HCT116 (cell line): ENCODE results near the gene DBN1.

Experiments used
- EZH2phosphoT487 ChIP-seq: fragments of 200-600 bp; IDR thresholded peaks from 2 replicates; pipeline ENCODE4 v1.6.1; 2018; ENCODE audit warnings: antibody characterized with exemption, borderline replicate concordance
- POLR2A ChIP-seq: IDR thresholded peaks from 2 replicates; pipeline ENCODE4 v1.7.0; 2011; ENCODE audit warnings: borderline replicate concordance; ENCODE audit not compliant: insufficient read depth, insufficient read length; ENCODE audit errors: extremely low read depth
- TF ChIP-seq, protein P1 (sequence below), 3 experiments: fragments of 200-600 bp in 1 of 3; sonication (generic) in 1 of 3; IDR thresholded peaks in 2 of 3; conservative IDR thresholded peaks in 1 of 3; 2 replicates each; pipeline ENCODE4 v1.5.1; 2012 to 2017; ENCODE audit warnings: low read depth in 2 of 3, low read length in 2 of 3, antibody characterized with exemption in 1 of 3, borderline replicate concordance in 1 of 3, control low read depth in 1 of 3, mild to moderate bottlenecking in 1 of 3, mixed read lengths in 1 of 3, mixed run types in 1 of 3, moderate library complexity in 1 of 3; ENCODE audit not compliant: insufficient read depth in 1 of 3

DNA sequence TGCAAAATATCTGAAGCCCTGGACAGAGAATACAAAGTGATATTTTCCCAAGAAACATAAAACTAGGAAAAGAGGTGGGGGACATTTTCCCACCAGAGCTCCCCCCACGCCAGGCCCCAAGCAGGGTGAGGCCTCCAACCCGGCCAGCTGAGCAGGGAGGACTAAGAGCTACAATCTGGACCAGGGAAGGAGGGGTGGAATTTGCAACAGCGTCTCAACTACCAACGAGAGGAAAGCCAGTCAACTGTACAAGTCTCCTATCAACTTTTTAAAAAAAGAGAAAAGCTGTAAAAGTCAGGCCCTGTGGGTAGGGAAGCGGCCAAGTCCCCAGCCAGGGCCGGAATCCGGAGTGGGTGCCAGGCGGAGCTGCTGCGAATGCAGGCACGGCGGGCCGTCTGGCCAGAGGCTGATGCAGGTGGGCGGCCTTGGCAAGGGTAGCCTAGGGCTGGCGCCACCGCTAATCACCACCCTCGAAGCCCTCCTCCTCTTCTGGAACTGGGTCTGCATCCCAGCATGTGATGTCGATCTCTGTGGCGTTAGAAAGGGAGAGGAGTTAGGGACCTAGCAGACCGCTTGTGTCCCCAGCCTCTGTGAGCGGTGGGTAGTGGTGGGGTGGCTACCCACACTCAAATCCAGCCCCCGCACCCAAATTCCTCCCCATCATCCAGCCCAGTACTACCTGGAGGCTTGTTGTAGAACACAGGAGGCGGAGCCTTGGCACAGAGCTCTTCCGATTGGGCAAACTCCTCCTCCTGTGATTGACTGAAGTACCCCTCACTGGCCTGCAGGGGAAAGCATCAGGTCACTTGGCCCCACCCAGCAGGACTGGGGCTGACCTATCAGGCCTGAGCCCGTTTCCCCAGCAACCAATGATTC lies 16.2 kb downstream of the DBN1 start:
- TF ChIP-seq EZH2phosphoT487 (no peak), POLR2A (no peak)
- TF ChIP-seq, protein P1, sequence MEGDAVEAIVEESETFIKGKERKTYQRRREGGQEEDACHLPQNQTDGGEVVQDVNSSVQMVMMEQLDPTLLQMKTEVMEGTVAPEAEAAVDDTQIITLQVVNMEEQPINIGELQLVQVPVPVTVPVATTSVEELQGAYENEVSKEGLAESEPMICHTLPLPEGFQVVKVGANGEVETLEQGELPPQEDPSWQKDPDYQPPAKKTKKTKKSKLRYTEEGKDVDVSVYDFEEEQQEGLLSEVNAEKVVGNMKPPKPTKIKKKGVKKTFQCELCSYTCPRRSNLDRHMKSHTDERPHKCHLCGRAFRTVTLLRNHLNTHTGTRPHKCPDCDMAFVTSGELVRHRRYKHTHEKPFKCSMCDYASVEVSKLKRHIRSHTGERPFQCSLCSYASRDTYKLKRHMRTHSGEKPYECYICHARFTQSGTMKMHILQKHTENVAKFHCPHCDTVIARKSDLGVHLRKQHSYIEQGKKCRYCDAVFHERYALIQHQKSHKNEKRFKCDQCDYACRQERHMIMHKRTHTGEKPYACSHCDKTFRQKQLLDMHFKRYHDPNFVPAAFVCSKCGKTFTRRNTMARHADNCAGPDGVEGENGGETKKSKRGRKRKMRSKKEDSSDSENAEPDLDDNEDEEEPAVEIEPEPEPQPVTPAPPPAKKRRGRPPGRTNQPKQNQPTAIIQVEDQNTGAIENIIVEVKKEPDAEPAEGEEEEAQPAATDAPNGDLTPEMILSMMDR (IDR thresholded peaks at IDR 0.05 in 2 of 3, conservative IDR thresholded peaks at IDR 0.05 in 1 of 3; ENCODE audit: borderline replicate concordance in 1 of 3, insufficient read depth in 1 of 3, low read depth in 2 of 3, low read length in 2 of 3): peak in 2 of 3 experiments; percentile 37 to 74; a peak in 4 of 6 replicates
